A549 (cell line): ENCODE data around the gene TMEM86B.

Experiments used
- CTCF ChIP-seq: fragments of >200 bp; sonication (Bioruptor Twin); formaldehyde crosslinking; IDR thresholded peaks from 3 replicates; pipeline ENCODE4 v1.5.1; 2016
- FOSL2 ChIP-seq, 2 experiments: fragments of 450-650 bp in 1 of 2; fragments of >200 bp in 1 of 2; sonication (Bioruptor Twin) in 1 of 2; formaldehyde crosslinking; IDR thresholded peaks; 2 replicates each; pipeline versions ENCODE4 v1.5.0 to v1.6.1; 2016 to 2020; ENCODE audit warnings: mild to moderate bottlenecking in 1 of 2, moderate library complexity in 1 of 2
- KDM1A ChIP-seq: fragments of 200-600 bp; sonication (generic); IDR thresholded peaks from 2 replicates; pipeline ENCODE4 v1.6.1; 2016; ENCODE audit warnings: low read depth, mild to moderate bottlenecking
- MAX ChIP-seq: IDR thresholded peaks from 2 replicates; pipeline ENCODE4 v1.6.1; 2012
- POLR2A ChIP-seq: IDR thresholded peaks from 2 replicates; pipeline ENCODE4 v1.6.1; 2012; ENCODE audit warnings: mild to moderate bottlenecking, low read length
- TF ChIP-seq, protein P1 (sequence below): fragments of 250-450 bp; sonication (Bioruptor Pico); IDR thresholded peaks from 2 replicates; pipeline ENCODE4 v1.5.0; 2021; ENCODE audit warnings: mild to moderate bottlenecking, moderate library complexity, borderline replicate concordance

DNA sequence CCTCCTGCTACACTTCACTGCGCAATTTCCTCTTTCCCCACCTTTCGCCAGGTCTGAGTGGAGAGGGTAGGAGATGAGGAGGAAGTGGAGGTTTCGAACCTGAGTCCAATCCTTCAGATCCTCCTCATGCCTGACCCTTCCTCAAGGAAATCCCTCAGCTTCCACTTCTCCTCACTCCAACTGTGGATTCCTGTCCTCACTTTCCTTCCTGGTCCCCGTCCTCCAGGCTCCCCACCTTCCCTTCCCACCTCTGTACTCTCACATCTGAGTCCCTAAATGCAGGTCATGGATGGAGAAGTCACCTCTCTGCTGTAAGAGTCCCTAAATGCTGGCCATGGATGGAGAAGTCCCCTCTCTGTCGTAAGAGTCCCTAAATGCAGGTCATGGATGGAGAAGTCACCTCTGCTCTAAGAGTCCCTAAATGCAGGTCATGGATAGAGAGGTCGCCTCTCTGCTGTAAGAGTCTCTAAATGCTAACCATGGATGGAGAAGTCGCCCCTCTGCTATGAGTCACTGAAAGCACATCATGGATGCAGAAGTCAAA, 3.1 kb downstream of the TMEM86B start:
- TF ChIP-seq CTCF (no peak), MAX (no peak), FOSL2 (IDR thresholded peaks at IDR 0.05) (no peak), FOSL2 (CRISPR knock-in tag; IDR thresholded peaks at IDR 0.05) (no peak), POLR2A (no peak), KDM1A (no peak)
- TF ChIP-seq, protein P1, sequence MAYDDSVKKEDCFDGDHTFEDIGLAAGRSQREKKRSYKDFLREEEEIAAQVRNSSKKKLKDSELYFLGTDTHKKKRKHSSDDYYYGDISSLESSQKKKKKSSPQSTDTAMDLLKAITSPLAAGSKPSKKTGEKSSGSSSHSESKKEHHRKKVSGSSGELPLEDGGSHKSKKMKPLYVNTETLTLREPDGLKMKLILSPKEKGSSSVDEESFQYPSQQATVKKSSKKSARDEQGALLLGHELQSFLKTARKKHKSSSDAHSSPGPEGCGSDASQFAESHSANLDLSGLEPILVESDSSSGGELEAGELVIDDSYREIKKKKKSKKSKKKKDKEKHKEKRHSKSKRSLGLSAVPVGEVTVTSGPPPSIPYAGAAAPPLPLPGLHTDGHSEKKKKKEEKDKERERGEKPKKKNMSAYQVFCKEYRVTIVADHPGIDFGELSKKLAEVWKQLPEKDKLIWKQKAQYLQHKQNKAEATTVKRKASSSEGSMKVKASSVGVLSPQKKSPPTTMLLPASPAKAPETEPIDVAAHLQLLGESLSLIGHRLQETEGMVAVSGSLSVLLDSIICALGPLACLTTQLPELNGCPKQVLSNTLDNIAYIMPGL (CRISPR knock-in tag) = no peak
